ENCODE results near the gene MYBPC2.

The MYBPC2 gene

DNA sequence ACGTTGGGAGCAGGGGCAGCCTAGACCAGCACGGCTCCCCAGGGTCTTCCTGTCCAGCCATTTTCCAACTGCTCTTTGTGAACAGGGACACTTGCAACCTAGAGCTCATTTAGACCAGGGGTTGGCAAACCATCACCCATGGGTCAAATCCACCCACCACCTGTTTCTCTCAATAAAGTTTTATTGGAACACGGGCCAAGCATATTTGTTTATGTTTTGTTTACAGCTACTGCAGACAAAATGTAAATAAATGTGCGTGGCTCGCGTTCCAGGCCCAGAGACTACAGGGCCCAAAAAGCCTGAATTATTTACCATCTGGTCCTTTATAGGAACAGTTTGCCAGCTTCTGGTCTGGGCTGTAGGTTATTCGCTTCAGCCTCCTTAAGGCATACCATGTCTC lies 30.3 kb downstream of the MYBPC2 start:
- Histone ChIP-seq H3K4me3 (ENCODE audit: low read depth, low read length) (no peak overlapping the region), H3K9me3 (no peaks in the 10 kb centered on the region), H3K36me3 (no peaks in the 10 kb centered on the region), H3K27me3 (no peaks in the 10 kb centered on the region), H3K4me1 (no peaks in the 10 kb centered on the region)
- TF ChIP-seq, protein P1, sequence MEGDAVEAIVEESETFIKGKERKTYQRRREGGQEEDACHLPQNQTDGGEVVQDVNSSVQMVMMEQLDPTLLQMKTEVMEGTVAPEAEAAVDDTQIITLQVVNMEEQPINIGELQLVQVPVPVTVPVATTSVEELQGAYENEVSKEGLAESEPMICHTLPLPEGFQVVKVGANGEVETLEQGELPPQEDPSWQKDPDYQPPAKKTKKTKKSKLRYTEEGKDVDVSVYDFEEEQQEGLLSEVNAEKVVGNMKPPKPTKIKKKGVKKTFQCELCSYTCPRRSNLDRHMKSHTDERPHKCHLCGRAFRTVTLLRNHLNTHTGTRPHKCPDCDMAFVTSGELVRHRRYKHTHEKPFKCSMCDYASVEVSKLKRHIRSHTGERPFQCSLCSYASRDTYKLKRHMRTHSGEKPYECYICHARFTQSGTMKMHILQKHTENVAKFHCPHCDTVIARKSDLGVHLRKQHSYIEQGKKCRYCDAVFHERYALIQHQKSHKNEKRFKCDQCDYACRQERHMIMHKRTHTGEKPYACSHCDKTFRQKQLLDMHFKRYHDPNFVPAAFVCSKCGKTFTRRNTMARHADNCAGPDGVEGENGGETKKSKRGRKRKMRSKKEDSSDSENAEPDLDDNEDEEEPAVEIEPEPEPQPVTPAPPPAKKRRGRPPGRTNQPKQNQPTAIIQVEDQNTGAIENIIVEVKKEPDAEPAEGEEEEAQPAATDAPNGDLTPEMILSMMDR (IDR thresholded peaks at IDR 0.05; ENCODE audit: low read depth, low read length) = no peak
- no peak for DNase-seq

DNA sequence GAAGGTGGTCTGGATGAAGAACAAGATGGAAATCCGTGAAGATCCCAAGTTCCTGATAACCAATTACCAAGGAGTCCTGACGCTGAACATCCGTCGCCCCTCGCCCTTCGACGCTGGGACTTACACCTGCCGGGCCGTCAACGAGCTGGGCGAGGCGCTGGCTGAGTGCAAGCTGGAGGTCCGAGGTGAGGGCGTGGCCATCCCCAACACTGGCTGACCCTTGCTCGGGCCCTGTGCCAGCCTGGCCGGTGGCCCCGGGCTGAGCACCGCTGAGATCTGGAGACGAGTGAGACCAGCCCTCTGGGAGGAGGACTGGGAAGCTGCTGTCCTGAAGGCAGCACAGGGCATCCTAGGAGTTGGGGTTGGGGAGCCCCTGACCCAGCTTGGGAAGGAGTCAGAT lies 31.7 kb downstream of the MYBPC2 start:
- TF ChIP-seq, protein P1 (IDR thresholded peaks at IDR 0.05; ENCODE audit: low read depth, low read length) = no peak
- no peak for DNase-seq
- no peak overlapping the region for H3K4me3 ChIP-seq (ENCODE audit: low read depth, low read length)
- H3K36me3 ChIP-seq = no peaks in the 10 kb centered on the region
- H3K27me3 ChIP-seq = no peaks in the 10 kb centered on the region
- H3K4me1 ChIP-seq = no peaks in the 10 kb centered on the region
- no peaks in the 10 kb centered on the region for H3K9me3 ChIP-seq

DNA sequence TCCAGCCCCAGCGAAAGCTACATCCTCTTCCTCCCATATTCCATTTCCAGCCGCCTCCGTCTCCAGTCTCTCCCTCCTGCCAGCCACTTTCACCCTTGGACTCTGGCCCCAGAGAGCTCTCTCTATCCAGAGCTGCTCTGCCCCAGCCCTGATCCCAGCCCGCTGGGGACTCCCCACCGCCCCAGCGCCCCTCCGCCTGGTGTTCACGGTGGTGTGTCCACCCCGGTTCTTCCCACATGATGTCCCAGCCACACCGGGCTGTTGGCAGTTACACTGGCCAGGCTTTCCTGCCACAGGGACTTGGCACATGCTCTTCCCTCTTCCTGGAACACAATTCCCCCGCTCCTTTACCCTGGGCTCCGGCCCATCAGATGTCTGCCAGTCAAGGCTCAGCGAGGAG lies 32.3 kb downstream of the MYBPC2 start:
- H3K36me3 ChIP-seq = no peaks in the 10 kb centered on the region
- H3K4me1 ChIP-seq = no peaks in the 10 kb centered on the region
- DNase-seq = no peak
- no peaks in the 10 kb centered on the region for H3K9me3 ChIP-seq
- TF ChIP-seq, protein P1 (IDR thresholded peaks at IDR 0.05; ENCODE audit: low read depth, low read length) = no peak
- H3K4me3 ChIP-seq (ENCODE audit: low read depth, low read length) = no peak overlapping the region
- H3K27me3 ChIP-seq = no peaks in the 10 kb centered on the region

DNA sequence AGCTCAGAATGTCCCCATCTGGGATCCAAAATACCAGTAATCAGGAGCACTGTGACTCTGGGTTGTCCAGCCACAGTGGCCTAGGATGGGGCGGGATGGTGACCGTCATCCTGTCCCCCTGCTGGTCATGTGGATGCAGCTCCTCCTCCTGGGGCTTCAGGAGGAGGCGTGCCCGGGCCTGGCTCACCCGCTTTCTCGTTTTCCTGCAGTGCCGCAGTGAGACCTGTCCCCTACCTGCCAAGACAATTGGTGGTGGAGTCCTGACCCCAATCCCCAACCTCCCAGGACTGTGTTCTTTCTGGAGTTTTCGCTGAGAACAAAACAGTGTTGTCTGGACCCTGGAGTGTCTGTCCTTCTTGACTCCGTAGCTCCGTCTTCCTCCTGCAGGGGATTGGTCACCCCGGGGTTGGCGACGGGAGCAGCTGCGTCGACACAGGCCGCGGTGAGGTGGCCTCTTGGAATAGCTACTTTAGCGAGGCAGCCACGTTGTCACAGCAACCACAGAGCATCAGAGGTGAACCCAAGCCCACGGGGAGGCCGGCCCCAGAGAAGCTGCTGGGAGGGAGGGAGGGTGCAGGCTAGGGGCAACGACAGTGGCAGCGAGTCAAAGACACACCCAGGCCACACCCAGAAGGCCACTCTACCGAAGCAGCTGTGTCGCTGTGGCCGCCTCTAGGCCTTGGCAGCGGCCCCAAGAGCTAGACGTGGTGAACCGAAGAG lies 33.5 kb downstream of the MYBPC2 start:
- Histone ChIP-seq H3K4me1 (no peaks in the 10 kb centered on the region), H3K36me3 (no peaks in the 10 kb centered on the region), H3K4me3 (ENCODE audit: low read depth, low read length) (no peak overlapping the region), H3K27me3 (no peaks in the 10 kb centered on the region), H3K9me3 (no peaks in the 10 kb centered on the region)
- peak; percentile 52 for DNase-seq
- TF ChIP-seq, protein P1 (IDR thresholded peaks at IDR 0.05; ENCODE audit: low read depth, low read length) = peak; percentile 58

DNA sequence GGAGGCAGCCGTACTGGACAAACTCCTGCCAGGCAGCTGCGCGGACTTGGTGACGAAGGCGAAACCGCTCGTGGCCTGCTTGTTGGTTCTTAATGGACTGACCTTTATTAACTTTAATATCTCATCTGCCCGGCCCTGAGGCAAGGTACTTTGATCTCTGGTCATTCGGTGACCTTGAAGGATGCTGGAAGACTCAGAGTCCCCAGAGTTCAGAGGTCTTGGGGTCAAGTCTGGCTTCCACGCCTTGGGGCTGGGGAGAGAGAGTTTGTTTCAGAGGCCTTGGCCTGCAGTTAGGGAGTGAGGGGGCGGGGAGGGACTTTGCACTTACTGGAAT lies 34.0 kb downstream of the MYBPC2 start:
- no peak overlapping the region for H3K4me3 ChIP-seq (ENCODE audit: low read depth, low read length)
- DNase-seq = no peak
- H3K4me1 ChIP-seq = no peaks in the 10 kb centered on the region
- TF ChIP-seq, protein P1 (IDR thresholded peaks at IDR 0.05; ENCODE audit: low read depth, low read length) = no peak
- no peaks in the 10 kb centered on the region for H3K27me3 ChIP-seq
- H3K9me3 ChIP-seq = no peaks in the 10 kb centered on the region
- H3K36me3 ChIP-seq = no peaks in the 10 kb centered on the region

DNA sequence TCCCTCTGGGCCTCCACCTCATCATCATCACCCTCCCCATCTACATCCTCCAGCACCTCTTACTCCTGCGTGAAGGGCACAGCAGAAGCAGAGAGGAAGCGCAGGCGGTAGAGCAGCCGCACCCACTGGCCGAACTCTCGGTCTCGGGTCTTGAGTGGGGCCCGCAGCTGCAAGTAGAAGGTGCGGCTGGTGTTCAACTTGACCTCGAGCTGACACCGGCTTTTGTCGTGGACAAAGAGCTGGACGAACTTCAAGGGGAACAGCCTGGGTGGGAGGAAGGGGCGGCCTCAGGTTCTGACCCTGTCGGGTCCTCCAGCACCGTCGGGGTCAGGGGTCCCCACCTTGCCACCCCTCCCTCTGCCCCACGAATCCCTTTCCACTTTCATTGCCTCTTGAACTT lies 34.9 kb downstream of the MYBPC2 start:
- DNase-seq = no peak
- TF ChIP-seq, protein P1 (IDR thresholded peaks at IDR 0.05; ENCODE audit: low read depth, low read length) = no peak
- Histone ChIP-seq H3K27me3 (no peaks in the 10 kb centered on the region), H3K36me3 (no peaks in the 10 kb centered on the region), H3K4me3 (ENCODE audit: low read depth, low read length) (no peak overlapping the region), H3K9me3 (no peaks in the 10 kb centered on the region), H3K4me1 (no peaks in the 10 kb centered on the region)

Data from BE2C (cell line).